Naive B cell (primary cell): ENCODE data around the gene ATAD2B. TPM values are rescaled to one million over a fixed set of nuclear protein-coding genes. Genes with fewer than 3 reads are reported as not detected.

ENCODE experiments used
- ATAC-seq, 2 donors: fragments of 150-1000 bp; cut with Tn5 transposase; 2 replicates each; pipeline ENCODE4 v1.10.0; 2021; ENCODE audit warnings: low read depth in 2 of 2, mild to moderate bottlenecking in 2 of 2, moderate library complexity in 2 of 2
- DNase-seq: peaks from one replicate; pipeline ENCODE4 v3.0.0; 2022
- H3K27ac Mint-ChIP-seq, 6 donors: one replicate each; pipeline ENCODE4 v1.8.0; 2020 to 2022; ENCODE audit warnings: mild to moderate bottlenecking in 6 of 6, mixed read lengths in 6 of 6, moderate library complexity in 5 of 6, inconsistent platforms in 2 of 6
- H3K27me3 Mint-ChIP-seq, 3 donors: one replicate each; pipeline ENCODE4 v1.8.0; 2021 to 2022; ENCODE audit warnings: mixed read lengths in 3 of 3, mild to moderate bottlenecking in 1 of 3
- H3K36me3 Mint-ChIP-seq, 2 donors: one replicate each; pipeline ENCODE4 v1.8.0; 2020 to 2022; ENCODE audit warnings: mixed read lengths in 2 of 2, inconsistent platforms in 1 of 2, mild to moderate bottlenecking in 1 of 2
- H3K4me1 Mint-ChIP-seq, 3 donors: one replicate each; pipeline ENCODE4 v1.8.0; 2020 to 2022; ENCODE audit warnings: mixed read lengths in 3 of 3, inconsistent platforms in 1 of 3, mild to moderate bottlenecking in 1 of 3, moderate library complexity in 1 of 3
- H3K4me3 Mint-ChIP-seq, 8 donors: one replicate each; pipeline ENCODE4 v1.8.0; 2020 to 2022; ENCODE audit warnings: mild to moderate bottlenecking in 8 of 8, mixed read lengths in 8 of 8, moderate library complexity in 8 of 8, inconsistent platforms in 2 of 8
- H3K9me3 Mint-ChIP-seq, 7 donors: one replicate each; pipeline ENCODE4 v1.8.0; 2020 to 2022; ENCODE audit warnings: mixed read lengths in 7 of 7, mild to moderate bottlenecking in 5 of 7, inconsistent platforms in 2 of 7, moderate library complexity in 1 of 7
- polyA plus RNA-seq, 6 donors: library from polyadenylated mRNA; unstranded; fragments of 300-500 nt; fragmentation: Illumina TruSeq; gene quantifications; one replicate each; pipeline ENCODE4 v1.2.3, GENCODE V29; 2021; ENCODE audit warnings: low read depth in 6 of 6

ATAD2B gene
- polyA plus RNA-seq, 6 donors from 2014 or later = 8.7 to 21.6 (median 15.0) TPM

DNA sequence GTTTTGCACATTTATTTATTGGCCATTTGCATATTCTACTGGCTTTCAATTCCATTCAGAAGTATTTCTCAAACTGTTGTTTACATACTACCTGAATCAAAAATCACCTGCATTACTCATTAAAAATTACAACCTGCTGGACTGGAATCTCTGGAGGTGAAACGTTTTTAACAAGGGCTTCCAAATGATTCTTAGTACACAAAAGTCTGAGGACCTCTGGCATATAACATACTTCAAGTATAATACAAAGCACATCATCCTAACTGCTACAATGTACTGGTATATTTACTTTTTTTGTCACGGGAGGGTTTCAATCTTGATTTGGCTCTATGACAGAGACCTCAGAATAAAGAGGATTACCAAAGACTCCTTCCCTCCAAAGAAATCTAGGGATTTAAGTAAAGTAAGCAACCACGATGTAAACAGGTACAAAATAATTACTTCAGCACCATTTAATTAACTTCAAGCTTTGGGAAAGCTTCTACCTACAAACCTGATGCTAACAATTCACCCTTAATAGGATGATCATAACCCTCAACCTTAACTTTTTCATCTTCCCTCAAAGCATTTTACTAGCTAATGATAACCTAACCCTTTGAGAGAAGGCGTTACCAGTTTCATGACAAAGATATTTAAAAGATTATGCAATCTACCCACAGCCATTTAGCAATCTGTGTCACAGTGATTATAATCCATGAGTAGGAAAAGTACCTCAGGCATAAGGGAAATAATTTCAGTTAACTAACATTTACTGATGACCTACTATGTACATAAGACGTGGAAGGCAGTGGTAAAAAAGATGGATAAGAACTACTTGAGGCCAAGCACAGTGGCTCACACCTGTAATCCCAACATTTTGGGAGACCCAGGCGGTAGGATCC lies 24.7 kb downstream of the ATAD2B start:
- H3K4me3 Mint-ChIP-seq = no peak overlapping the region
- H3K27me3 Mint-ChIP-seq = no peaks in the 10 kb centered on the region
- ATAC-seq (no peak), DNase-seq (no peak)
- peaks cover 0 to 14% of the 10 kb centered on the region in 2 donors for H3K36me3 Mint-ChIP-seq
- H3K9me3 Mint-ChIP-seq = peaks cover 0 to 10% (median 2%) of the 10 kb centered on the region in 7 donors
- H3K27ac Mint-ChIP-seq = no peak overlapping the region
- H3K4me1 Mint-ChIP-seq = peaks cover 18 to 50% (median 34%) of the 10 kb centered on the region in 3 donors

- H3K36me3 Mint-ChIP-seq = peaks cover 0 to 14% of the 10 kb centered on the region in 2 donors
- DNase-seq (no peak), ATAC-seq (no peak)
- H3K4me3 Mint-ChIP-seq = no peak overlapping the region
- H3K9me3 Mint-ChIP-seq = peaks cover 0 to 11% (median 2%) of the 10 kb centered on the region in 7 donors
- no peak overlapping the region for H3K27ac Mint-ChIP-seq
- H3K4me1 Mint-ChIP-seq = peaks cover 23 to 49% (median 44%) of the 10 kb centered on the region in 3 donors
- H3K27me3 Mint-ChIP-seq = no peaks in the 10 kb centered on the region
Observed at GRCh38 chr2:23900541-23901322, 26.2 kb downstream of the ATAD2B start.

GRCh38 chr2:23900133-23900532 lies 26.8 kb downstream of the ATAD2B start:
- Mint-ChIP-seq H3K36me3 (peaks cover 0 to 14% of the 10 kb centered on the region in 2 donors), H3K27ac (peak overlapping the region in 1 of 6 donors; percentile 56), H3K27me3 (no peaks in the 10 kb centered on the region), H3K4me1 (peaks cover 23 to 45% (median 40%) of the 10 kb centered on the region in 3 donors), H3K9me3 (peaks cover 0 to 11% (median 2%) of the 10 kb centered on the region in 7 donors), H3K4me3 (no peak overlapping the region)
- no peak for ATAC-seq
- no peak for DNase-seq

DNA sequence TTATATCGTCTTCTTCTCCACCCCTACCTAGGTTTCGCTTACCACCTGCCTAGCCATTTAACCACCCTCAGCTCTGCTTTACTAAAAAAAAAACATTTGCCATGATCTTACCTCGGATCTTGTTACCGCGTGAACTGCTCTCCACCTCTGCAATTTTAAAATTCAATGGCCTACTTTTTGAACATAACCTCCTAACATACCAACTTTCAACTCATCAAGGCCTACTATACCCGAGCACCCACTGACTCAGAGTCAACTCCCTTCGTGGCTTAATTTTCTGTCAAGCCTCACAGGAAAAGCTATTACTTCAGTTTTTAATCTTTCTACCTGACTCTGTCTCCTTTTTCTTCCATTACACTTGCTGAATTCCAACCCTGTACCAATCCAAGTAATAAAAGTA lies 55.7 kb downstream of the ATAD2B start:
- ATAC-seq (no peak), DNase-seq (no peak)
- Mint-ChIP-seq H3K27me3 (no peaks in the 10 kb centered on the region), H3K9me3 (no peaks in the 10 kb centered on the region), H3K4me1 (peaks cover 0 to 2% (median 0%) of the 10 kb centered on the region in 3 donors), H3K27ac (peak overlapping the region in 2 of 6 donors; percentile 3 to 65), H3K4me3 (peak overlapping the region in 1 of 8 donors; percentile 5), H3K36me3 (peaks cover 15 to 17% of the 10 kb centered on the region in 2 donors)

DNA sequence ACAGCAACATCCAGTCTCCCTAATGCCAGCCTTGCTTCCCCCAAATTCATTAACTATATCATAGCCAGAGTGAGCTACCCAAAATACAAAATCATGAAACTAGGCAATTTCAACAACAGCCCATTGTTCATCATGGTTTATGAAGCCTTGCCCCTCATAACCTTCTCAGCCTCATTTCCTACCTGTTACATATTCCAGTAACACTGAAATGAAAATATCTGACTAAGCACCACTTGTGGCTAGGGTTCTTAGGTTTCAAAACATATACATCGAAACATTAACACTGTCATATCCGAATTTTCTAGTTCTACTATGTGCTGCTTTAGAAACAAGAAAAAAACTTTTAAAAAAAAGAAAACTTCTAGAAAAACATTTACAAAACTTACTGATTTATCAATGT lies 59.5 kb downstream of the ATAD2B start:
- Mint-ChIP-seq H3K4me3 (no peak overlapping the region), H3K36me3 (peaks cover 14 to 17% of the 10 kb centered on the region in 2 donors)
- no peak for DNase-seq

GRCh38 chr2:23862716-23863426 lies 64.1 kb downstream of the ATAD2B start:
- Mint-ChIP-seq H3K27ac (peak overlapping the region in 1 of 6 donors; percentile 47), H3K36me3 (peaks cover 16 to 17% of the 10 kb centered on the region in 2 donors), H3K27me3 (no peaks in the 10 kb centered on the region), H3K4me3 (no peak overlapping the region), H3K9me3 (no peaks in the 10 kb centered on the region), H3K4me1 (peaks cover 0 to 4% (median 0%) of the 10 kb centered on the region in 3 donors)
- ATAC-seq = no peak
- no peak for DNase-seq

More for the DNA sequence above, 59.5 kb downstream of the ATAD2B start:
- Mint-ChIP-seq H3K27ac (peak overlapping the region in 4 of 6 donors; percentile 1 to 82 (median 8)), H3K27me3 (no peaks in the 10 kb centered on the region), H3K9me3 (no peaks in the 10 kb centered on the region), H3K4me1 (peaks cover 0 to 2% (median 0%) of the 10 kb centered on the region in 3 donors)
- no peak for ATAC-seq

DNA sequence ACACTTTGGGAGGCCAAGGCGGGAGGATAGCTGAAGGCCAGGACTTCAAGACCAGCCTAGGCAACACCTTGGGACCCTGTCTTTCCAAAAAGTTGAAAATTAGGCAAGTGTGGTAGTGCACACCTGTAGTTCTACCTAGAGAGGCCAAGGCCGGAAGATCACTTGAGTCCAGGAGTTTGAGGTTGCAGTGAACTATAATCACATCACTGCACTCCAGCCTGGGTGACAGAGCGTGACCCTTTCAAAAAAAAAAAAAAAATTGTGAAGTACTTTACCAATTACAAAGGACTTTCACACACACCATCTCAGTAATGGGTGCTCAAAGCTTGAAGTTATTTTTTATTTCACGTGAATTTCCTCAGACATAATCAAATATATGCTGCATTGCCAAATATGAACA lies 65.0 kb downstream of the ATAD2B start:
- Mint-ChIP-seq H3K9me3 (no peaks in the 10 kb centered on the region), H3K27ac (no peak overlapping the region), H3K4me3 (peak overlapping the region in 2 of 8 donors; percentile 42 to 44), H3K27me3 (no peaks in the 10 kb centered on the region), H3K36me3 (peaks cover 11 to 13% of the 10 kb centered on the region in 2 donors), H3K4me1 (peaks cover 0 to 4% (median 0%) of the 10 kb centered on the region in 3 donors)
- DNase-seq (no peak), ATAC-seq (peak in 1 of 2 donors; percentile 38)

- no peak for DNase-seq
Observed at GRCh38 chr2:23859983-23860382, 66.9 kb downstream of the ATAD2B start.

DNA sequence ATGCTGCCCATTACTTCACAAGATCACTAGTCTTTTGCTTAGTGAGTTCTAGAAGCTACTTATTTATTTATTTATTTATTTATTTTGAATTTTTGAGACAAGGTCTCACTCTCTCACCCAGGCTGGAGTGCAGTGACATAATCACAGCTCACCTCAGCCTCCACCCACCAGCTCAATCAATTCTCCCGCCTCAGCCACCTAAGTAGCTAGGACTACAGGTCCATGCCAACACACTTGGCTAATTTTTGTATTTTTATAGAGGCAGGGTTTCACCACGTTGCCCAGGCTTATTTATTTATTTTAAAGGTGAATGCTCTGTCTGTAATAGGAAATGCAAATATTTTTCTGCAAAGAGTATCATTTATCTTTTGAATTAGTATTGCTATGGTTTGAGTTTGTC lies 67.7 kb downstream of the ATAD2B start:
- H3K27me3 Mint-ChIP-seq = no peaks in the 10 kb centered on the region
- peak overlapping the region in 1 of 6 donors; percentile 11 for H3K27ac Mint-ChIP-seq
- no peak for DNase-seq
- ATAC-seq = no peak
- H3K4me3 Mint-ChIP-seq = no peak overlapping the region
- peaks cover 0 to 4% (median 0%) of the 10 kb centered on the region in 3 donors for H3K4me1 Mint-ChIP-seq
- no peaks in the 10 kb centered on the region for H3K9me3 Mint-ChIP-seq
- H3K36me3 Mint-ChIP-seq = peaks cover 6 to 7% of the 10 kb centered on the region in 2 donors

More at GRCh38 chr2:23859983-23860382, 66.9 kb downstream of the ATAD2B start:
- Mint-ChIP-seq H3K4me1 (peaks cover 0 to 4% (median 0%) of the 10 kb centered on the region in 3 donors), H3K27me3 (no peaks in the 10 kb centered on the region), H3K27ac (no peak overlapping the region), H3K4me3 (no peak overlapping the region), H3K36me3 (peaks cover 6 to 9% of the 10 kb centered on the region in 2 donors), H3K9me3 (no peaks in the 10 kb centered on the region)
- no peak for ATAC-seq

GRCh38 chr2:23850564-23851256 lies 76.2 kb downstream of the ATAD2B start:
- Mint-ChIP-seq H3K27ac (peak overlapping the region in 5 of 6 donors; percentile 1 to 87 (median 4)), H3K4me3 (peak overlapping the region in 1 of 8 donors; percentile 34), H3K4me1 (peaks cover 7 to 8% (median 7%) of the 10 kb centered on the region in 3 donors), H3K36me3 (peaks cover 0 to 8% of the 10 kb centered on the region in 2 donors), H3K9me3 (no peaks in the 10 kb centered on the region), H3K27me3 (no peaks in the 10 kb centered on the region)
- DNase-seq = no peak
- peak; percentile 34 to 47 for ATAC-seq

GRCh38 chr2:23844905-23845304 lies 82.0 kb downstream of the ATAD2B start:
- Mint-ChIP-seq H3K4me3 (no peak overlapping the region), H3K27ac (no peak overlapping the region)
- ATAC-seq = no peak

More at GRCh38 chr2:23844905-23845304, 82.0 kb downstream of the ATAD2B start:
- H3K27me3 Mint-ChIP-seq = no peaks in the 10 kb centered on the region
- H3K36me3 Mint-ChIP-seq = peaks cover 0 to 15% of the 10 kb centered on the region in 2 donors
- peaks cover 0 to 9% (median 5%) of the 10 kb centered on the region in 3 donors for H3K4me1 Mint-ChIP-seq
- peaks cover 0 to 5% (median 0%) of the 10 kb centered on the region in 7 donors for H3K9me3 Mint-ChIP-seq
- no peak for DNase-seq
